ELF-1 (cell line): Measurements from ENCODE around the gene CNOT3.
"Not testable (repeated sequence)": the region's sequence is repeated elsewhere in the genome, so short reads cannot be mapped to it uniquely, and the experiment has no call there.

ENCODE experiments used
- DNase-seq: peaks from one replicate; pipeline ENCODE4 v3.0.0-alpha.2; 2016; ENCODE audit warnings: low read depth, low spot score

CNOT3 gene

GRCh38 chr19:54137699-54138488 is at the start of gene CNOT3:
TSS of gene CNOT3 (plus strand) at chr19:54137762. CDS start at chr19:54142979, 5,217 bp downstream.
- DNase-seq, result no peak

- no peak for DNase-seq
Measured at GRCh38 chr19:54094426-54095000, 43.0 kb upstream of the CNOT3 start.

- DNase-seq, result no peak
Measured at GRCh38 chr19:54095136-54095858, 42.3 kb upstream of the CNOT3 start.

GRCh38 chr19:54095859-54096616 is 41.5 kb upstream of the CNOT3 start:
- peak; percentile 69 for DNase-seq

GRCh38 chr19:54096617-54097106 is 40.9 kb upstream of the CNOT3 start:
- DNase-seq, result peak; percentile 28

DNA sequence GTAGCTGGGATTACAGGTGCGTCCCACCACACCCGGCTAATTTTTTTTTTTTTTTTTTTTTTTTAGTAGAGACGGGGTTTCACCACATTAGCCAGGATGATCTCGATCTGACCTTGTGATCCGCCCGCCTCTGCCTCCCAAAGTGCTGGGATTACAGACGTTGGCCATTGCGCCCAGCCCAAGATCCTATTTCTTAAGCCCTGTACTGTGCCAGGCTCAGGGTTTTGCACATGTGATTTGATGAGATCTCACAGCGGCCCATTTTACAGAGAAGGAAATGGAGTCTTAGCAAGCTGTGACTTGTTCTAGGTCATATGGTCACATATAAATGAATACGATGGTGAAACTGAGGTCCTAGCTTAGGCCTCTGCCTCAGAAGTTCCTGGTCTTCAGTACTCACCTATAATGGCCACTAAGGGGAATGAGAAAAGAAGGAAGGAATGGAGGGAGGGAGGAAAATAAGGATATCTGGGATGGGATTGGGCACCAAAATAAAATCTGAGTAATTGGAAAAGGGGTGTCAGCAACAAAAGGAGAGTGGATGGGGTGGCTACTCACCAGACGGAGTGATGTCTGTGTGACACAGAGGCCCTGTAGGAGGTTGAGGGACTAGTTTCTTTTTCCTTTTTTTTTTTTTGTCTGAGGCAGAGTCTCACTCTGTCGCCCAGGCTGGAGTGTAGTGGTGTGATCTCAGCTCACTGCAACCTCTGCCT is 38.2 kb upstream of the CNOT3 start:
- DNase-seq, result no peak

GRCh38 chr19:54099903-54100255 is 37.7 kb upstream of the CNOT3 start:
- DNase-seq, result not testable (repeated sequence)

DNA sequence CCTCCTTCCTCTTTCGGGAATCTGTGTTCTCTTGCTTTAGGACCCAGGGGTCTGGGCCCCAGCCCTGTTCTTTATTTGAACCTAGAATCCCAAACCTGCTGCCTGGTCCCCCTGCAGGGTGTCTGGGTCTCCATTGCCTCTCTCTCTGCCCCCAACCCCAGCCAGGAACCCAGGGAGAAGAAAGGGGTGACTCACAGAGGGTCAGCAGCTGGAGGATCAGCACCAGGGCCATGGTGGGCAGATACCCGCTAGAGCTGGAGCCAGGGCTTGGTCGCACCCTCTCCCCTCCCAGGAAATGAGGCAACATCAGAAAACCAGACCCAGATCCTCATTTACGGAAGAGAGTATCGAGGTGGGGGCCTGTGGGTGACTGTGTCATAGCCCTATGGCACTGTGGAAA is 37.0 kb upstream of the CNOT3 start, which contains the start of gene OSCAR:
OSCAR (minus strand) TSS at position 243 of the 400 bp plus-strand sequence; CDS start at position 232, 11 bp downstream.
- peak; percentile 23 for DNase-seq

DNA sequence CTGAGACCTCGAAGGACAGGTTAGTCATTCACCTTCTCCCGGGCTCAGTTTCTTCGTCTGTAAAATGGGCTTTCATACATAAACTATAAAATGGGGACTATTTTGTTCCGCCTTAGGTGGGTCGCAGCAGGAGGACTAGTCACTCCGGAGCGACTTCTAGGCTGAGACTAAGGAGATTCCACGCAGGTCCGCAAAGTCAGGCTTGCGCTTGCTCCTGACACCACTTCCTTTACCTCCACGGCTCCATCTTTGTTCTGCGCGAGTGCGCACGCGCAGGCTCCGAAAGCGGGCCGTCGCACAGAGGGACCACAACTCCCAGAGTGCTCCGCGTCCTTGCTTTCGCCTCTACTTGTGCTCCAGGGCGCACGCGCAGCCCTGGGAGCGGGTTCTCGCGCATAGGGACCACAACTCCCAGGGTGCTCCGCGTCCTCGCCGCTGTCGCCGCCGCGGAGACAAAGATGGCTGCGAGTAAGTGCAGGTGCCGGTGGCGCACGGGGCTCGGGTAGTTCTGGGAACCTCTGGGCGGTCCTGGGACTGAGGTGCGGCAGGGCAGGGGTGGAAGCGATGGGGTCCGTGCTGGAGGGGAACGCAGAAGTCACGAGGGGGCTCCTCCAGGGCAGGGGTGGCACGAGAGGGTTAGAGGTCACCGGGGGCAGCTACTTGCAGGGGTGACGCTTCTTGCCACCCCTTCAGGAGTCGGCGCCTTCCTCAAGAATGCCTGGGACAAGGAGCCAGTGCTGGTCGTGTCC is 35.0 kb upstream of the CNOT3 start, which contains the start of gene NDUFA3:
NDUFA3 (plus strand) TSS at position 435 of the 749 bp plus-strand sequence; CDS start at position 459, 24 bp downstream.
- DNase-seq, result peak; percentile 98

GRCh38 chr19:54104998-54105715 is 32.4 kb upstream of the CNOT3 start:
- no peak for DNase-seq

DNA sequence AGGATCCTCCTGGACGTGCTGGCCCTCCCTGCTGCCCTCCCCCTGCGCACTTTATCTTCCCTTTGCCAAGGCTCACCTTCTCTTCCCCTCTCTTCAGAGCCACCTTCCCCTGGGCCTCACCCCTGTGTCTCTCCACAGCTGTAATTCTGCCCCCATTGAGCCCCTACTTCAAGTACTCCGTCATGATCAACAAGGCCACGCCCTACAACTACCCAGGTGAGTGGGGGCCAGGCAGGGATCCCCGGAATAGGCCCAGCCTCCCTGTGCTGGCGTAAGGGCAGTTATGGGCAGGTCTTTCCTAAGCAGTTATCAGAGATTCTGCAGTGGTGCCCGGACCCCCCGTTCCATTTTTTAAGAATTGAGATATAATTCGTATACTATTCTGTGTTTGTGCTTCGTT is 31.8 kb upstream of the CNOT3 start:
- no peak for DNase-seq

DNA sequence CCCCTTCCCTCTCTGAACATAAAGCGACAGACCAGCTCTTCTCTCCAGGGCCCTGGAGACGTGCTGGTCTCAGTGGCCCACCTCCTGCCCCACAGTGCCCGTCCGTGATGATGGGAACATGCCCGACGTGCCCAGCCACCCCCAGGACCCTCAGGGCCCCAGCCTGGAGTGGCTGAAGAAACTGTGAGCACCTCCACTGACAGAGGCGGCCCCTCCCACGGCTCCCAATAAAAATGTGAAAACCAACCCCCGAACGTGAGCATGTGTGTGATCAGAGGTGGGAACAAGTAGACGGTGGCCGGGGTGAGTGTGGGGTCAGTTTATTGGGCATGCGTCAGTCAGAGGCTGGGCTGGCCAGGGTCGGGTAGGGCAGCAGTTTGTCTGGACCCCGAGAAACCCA is 30.8 kb upstream of the CNOT3 start:
- no peak for DNase-seq

GRCh38 chr19:54107876-54108490 is 29.6 kb upstream of the CNOT3 start:
- no peak for DNase-seq

- DNase-seq, result no peak
Measured at GRCh38 chr19:54108496-54108895, 29.1 kb upstream of the CNOT3 start.

DNA sequence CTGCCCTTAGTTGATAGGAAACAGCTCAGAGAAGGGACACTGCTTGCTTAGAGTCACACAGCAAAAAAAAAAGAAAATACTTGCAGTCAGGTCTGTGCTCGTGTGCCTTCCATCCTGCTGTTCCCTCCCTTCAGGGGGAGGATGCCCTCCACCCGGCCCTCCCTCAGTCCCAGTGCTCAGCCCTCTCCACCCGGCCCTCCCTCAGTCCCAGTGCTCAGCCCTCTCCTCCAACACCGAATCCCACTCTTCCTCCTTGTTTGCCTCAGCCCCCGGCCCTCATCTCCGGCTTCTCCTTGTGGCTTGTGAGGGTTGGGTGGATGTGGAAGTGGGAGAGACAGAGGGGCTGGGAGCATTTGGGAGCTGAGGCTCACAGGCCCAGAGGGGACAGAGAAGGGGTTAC is 27.9 kb upstream of the CNOT3 start:
- DNase-seq, result no peak

GRCh38 chr19:54114340-54115108 is 23.0 kb upstream of the CNOT3 start:
- DNase-seq, result peak; percentile 57

GRCh38 chr19:54115109-54116063 is 22.2 kb upstream of the CNOT3 start, which contains the start of the genes PRPF31 and TFPT:
TSS of gene PRPF31 (plus strand) at chr19:54115754. CDS start at chr19:54118279, 2,525 bp downstream.
TSS of gene TFPT (minus strand) at chr19:54115657. CDS start at chr19:54115269, 388 bp downstream.
- DNase-seq, result peak; percentile 98
